Right forelimb (tissue), 1 donor: ENCODE results near the gene XCL1.
A peak's percentile ranks its signal among the peaks of the same experiment; 100 is the strongest.

ENCODE experiments used
- DNase-seq: peaks from one replicate; pipeline ENCODE4 v3.0.0-alpha.2; 2018

XCL1 gene

DNA sequence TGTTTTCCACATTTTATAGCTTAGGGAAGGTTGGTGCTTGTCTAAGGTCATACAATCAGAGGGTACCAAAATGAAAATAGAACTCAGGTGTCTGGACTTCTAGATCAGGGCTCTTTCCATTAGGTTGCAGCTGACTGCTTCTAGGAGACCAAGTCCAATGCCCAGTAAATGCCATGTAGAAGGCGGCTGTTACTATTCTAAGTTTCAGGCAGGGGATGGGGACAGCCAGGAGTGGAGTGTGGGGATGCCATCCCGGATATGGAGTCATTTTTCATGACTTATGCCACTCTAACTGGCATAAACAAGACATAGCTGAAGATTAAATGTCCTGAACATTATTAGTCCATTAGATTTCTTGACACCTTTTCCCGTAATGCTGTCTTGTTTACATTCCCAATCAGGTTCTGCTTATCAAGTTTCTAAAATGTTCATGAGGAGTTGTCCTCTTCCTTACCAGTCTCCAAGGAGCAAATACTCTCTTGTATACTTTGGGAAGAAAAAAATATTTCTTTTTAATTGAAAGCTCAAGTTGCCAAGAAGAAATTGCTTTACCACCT is 31.5 kb downstream of the XCL1 start:
- no peak for DNase-seq

DNA sequence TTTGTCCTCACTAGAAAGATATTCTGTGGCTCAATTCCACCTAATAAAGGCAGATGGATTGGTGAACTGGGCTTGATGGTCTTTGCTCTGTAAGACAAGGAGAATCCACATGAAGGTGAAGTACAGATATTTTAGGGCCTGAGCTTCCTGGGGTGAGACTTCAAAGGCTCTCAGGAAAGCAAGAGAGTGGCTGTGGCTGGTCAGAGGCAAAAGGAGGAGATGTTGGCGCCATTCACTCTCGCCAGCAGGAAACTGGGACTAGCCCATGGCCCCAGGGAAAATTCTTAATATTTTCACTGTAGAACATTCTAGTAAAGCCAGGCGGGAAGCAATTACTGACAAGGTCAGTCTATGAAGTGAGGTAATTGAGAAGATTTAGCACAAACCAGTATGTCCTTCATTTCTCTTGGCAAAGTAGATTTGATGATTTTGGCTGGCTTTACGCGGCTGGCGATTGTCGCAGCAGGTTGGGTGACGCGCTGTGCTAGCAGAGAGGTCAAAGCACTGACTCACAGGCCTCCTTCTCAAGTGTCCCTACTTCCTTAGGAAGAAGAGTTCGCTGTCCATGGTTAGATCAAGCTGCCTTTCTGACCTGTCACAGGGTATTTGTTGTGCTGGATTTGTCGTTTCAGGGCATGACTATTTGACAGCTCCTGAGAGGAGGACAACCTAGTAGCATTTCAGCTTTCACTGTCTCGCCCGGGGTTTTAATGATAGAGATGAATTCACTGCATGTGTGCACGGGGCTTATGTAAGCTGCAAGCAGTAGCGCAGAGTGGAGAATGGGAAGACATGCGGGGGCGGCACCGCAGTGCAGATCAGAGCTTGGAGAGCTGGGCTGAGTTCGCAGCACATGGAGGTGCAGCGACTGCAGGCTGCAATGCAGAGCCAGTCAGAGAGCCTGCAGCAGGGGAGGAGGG is 32.7 kb downstream of the XCL1 start:
- peak; percentile 73 for DNase-seq

DNA sequence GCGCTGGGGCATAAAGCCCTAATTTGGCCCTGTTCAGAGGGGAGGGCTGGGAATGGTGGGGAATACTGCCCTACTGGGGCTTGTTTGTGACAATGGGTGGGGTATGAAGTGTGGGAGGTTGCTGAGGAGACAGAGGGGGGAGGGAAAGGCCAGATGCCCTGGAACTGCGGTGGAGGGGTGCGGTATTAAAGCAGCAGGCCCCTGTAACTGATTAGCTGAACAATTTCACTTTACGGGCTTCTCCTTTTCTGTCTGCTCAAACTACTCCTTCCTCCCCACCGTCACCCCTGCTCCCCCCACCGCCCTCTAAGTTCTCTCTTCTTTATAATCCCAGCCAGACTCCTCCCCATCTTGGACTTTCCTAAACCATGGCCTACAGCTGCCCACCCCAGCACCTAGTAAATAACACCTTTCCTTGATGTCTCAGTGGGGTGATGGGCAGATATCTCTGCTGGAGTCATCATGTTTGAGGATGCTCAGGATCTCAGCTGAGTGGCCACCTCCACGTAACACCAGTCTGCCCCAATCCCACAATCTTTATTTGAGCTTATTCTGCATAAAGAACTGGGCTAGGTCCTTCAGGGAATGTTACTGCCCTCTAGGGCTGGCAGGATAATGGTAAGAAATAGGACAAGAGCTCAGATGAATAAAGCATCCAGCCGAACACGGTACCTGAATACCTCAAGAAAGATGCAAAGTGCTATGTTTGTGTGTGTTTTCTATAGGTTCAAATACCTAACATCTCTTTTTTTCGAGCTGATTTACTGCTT is 33.5 kb downstream of the XCL1 start:
- DNase-seq, result no peak

DNA sequence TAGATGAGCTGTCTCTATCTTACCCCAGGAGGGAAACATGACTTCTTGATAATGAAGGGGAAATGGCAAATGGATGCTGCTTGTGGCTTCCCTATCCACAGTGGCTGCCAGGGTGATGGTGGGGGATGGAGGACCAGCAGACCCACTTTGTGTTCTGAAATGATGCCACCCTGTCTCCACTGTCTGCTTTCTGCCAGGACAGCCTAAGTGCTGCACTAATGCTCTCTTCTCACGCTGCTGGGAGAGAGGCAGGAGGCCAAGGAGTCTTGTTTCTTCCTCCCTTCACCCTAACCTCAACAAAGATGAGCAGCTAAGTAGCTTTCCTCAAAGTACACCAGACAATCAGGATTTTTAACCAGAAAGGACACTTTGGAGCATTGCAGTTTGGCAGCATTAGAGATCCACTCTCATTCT is 36.6 kb downstream of the XCL1 start:
- no peak for DNase-seq

DNA sequence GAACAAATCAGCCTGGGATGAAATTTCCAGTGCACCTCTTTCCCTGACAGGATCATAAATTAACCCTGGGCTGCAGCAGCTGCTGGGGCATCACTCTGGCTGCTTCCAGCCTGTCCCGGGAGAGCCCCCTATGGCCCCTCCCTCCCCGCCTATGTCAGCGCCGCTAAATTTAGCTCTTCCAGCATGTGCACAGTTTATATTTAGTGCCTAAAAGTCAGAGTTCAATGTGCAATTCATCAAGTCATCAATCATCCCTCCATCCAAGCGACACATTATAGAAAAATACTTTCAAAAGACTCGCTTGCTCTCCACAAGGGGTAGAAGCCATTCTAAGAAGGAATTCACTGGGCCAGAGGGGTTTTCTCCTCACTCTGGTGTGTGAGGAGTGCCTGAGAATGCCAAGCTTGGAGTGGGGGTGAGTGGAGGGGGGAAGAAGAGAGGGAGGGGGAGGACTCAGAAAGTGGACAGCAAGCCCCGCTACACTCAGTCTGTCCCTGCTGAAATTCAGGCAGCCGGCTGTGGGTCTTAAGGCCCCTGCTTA is 37.4 kb downstream of the XCL1 start:
- DNase-seq, result peak; percentile 51

DNA sequence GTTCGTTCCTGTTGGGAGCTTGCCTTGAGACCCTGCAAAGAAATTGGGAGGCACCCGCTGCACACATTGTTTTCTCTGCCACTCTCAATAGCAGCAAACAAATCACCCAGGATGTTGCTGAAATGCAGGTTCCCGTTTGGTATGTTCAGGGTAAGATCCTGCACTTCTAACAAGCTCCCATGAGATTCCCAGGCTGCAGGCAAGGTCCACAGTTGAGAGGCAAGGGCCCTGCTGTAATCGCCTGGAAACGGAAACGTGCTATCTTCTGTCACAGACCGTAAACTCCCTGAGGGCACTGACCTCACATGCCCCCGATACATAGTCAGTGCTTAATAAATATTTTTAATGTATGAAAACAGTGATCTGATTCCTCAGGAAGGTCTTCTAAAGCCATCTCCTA is 37.8 kb downstream of the XCL1 start:
- DNase-seq, result no peak

DNA sequence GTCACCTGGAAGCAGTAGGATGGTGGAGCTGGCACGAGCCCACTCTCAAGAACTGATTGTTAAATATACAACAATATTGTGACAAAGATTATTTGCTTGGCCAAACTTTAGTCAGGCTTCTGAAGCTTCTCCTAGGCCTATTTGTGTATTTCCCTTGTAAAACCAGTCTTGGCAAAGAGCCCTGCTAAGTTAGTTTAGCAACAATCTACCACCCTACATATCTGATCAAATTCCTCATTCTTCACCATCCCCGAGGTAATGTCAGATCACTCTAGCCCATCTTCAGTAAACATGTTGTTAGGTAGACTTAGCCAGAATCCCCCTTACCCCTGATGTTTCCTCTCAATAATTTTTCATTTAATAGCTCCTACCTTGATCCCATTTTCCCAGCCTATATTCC is 39.6 kb downstream of the XCL1 start:
- no peak for DNase-seq

DNA sequence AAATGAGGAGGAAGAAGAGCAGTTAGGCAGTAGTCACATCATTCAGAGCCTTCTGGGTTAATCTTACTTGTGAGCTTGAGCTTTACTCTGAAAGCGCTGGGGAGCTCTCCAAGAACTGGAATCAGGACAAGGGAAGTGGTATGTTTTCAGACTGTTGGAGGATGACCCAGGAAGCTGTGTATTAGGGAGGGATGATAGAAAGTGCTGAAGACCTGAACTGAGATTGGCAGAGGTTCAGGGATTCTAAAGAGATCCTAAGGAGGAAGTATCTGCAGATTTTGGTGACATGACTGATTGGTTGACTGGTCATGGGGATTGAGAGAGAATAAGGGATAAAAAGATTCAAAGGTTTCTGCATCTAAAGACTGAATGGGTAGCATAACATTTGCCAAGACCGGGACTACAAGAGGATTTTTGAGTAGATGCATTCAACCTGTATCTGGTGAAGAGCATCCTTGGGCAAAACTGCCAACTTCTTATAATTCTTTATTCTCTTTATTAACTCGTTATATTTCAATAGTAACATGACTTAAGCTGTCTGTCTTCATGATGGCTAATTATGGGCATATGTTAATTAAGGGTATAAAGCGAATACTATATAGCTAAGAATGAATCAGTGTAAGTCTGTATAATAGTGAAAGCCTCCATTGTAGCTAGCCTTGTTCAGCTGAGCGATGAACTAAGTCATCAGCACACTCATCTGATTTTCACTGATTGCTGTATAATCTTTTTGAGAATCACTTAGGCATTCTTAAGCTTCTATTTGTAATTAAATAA is 41.8 kb downstream of the XCL1 start:
- no peak for DNase-seq

DNA sequence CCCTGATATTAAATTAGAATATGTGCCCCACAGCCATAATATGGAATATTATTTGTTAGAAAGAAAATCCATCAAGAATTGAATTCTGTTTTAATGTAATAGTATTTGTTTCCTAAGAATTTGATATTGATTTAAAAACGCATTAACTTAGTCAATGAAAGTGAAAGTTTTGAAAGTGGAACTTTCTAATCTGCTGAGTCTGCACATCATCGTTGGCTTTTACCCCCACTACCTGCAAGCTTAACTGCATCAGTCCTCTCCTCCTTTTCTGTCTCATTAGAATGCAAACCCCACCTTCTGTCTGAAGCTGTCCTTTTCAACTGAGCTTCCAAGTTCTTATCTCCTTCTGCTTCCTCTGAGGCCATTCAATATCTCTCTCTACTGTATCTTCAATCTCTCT is 42.5 kb downstream of the XCL1 start:
- DNase-seq, result no peak

DNA sequence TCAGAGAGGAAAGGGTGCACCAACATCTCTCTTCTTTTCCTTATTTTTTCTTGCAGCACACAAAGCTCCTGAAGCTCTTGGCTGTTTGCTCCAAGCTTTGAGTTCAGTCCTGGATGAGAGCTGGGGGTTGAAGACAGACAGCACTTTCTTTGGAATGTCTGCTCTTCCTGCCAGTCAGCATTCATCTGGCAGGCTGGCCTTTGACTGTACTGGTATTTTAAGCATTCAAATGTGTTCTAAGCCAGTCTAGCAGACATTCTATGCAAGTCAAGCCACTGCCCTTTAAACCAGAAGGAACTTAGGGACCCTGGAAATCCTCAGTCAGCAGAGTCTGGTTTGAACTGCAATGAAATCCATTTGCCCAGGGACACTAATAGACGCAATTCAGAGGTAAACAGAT is 45.0 kb downstream of the XCL1 start:
- no peak for DNase-seq

DNA sequence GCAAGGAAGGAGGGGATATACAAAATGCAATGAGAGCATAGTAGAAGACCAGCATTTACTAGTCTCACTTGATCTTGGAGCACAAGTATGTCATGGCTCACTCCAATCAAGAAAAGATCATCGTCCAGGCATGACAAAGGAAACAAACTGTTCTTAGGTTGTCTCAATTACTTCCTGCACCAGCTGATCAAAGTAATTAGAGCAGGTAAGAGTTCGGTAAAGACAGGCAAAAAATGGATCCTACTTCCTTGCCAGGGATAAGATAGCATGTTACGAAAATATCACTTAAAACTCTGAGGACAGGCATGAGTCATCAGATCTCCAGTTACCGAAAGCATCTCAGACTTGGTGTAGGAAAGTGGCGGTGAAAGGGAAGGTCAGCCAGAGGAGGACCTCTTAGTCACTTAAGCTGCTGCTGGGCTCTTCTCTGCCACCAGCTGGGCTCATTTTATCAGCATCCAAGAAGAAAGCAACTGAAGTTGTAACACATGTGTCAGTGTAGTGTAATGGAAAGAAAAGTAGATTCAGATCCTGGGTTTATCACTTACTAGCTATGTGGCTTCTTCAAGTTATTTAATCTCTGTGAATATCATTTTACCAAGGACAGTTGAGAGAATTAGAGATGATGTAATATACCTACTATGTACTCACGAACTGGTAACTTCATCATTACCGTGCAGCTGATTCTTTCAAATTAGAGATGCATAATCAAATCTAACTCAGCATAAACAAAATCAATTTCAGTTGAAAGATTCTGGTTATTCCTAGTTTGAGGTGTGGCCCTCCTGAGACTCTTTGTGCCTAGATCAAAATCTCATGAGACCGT is 46.8 kb downstream of the XCL1 start:
- DNase-seq, result no peak

DNA sequence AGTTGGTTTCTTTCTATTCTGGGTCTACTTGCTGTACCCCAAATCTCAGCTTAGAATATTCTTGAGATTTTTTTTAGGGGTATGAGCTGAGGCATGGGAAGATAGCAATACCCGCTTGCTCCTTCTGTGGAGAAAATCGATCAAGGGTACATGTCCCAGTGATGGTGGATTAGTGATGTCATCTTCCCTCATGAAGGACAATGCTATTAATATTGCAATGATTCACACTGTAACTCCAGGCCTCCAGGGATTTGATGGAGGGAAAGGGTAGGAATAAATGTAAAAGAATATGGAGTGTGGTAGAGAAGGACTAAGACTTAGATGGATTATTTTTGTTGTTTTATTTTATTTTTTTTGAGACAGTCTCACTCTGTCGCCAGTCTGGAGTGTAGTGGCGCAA is 47.4 kb downstream of the XCL1 start:
- DNase-seq, result no peak

DNA sequence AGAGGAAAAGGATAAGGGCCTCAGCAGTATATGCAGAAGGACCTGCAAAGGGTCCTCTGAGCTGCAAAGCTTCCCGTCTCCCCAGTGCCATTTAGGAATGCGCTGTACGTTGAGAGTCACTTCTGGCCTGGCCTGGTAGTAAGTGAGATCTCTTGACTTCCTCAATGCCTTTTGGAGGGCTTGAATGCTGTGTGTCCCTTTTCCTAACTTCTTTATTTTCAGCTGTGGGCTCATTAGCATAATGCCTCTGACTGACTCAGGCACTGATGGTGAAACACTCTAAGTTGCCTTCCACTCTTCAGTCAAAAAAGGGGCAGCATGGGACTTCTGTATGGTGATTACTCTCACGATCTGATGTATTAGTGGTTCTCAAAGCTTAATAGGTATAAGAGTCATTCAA is 49.9 kb downstream of the XCL1 start:
- DNase-seq, result no peak

DNA sequence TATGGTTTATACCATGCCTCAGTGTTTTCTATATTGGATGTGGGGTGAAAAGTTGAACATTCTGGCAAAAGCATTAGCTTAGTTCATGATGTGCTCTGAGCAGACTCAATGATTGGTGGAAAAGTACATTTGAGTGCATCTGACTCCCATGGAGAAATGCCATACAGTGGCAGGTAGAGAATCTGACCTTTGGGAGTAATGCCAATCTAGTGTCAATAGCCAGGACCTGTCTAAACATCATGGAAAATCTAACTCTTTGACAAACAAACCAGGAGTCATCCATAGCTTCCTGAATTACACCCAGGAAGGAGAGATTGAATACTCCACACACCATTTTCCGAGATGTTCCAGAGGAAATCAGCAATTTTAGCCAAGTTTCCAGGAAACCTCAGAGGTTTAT is 51.0 kb downstream of the XCL1 start:
- no peak for DNase-seq

DNA sequence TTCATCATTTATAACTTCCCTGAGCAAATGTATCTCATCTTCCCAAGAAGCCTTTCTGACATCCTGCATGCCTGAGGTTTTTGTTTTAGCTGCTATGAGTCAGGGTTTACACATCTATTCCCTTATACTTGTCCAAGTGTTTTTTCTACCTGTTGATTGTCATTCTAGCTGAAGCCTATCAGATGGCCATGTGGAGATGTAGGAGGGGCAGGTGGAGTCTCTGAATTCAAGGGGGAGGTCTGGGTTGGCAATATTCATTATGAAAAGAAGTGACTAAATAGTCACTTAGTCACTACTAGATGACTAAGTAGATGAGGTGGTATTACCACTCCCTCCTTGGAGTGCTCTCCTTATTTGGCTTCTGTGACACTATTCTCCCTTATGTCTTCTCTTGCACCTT is 52.4 kb downstream of the XCL1 start:
- DNase-seq, result no peak

DNA sequence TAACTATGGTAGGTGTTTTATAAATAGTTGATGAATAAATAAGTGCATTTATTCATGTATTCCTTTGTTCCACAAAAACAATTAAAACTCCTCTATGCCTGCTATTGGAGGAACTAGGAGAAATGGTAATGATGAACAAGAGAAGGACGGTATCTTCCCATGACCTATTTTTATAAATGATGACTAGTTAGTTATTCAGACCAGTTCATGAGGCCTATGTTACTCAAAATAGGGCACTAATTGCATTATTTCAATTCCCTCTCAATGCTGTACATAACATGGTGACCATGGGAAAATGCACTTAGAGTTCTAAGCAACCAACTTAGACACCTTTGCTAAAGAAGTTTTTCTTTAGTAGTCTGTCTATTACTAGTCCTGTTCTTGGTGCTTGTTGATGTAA is 53.1 kb downstream of the XCL1 start:
- no peak for DNase-seq
